GM18870 (cell line): ENCODE measurements around the gene HBB.

ENCODE experiments used
- ATAC-seq: cut with Tn5 transposase; IDR thresholded peaks from one replicate; pipeline ENCODE4 v1.9.1; 2021; ENCODE audit warnings: moderate library complexity; ENCODE audit not compliant: unreplicated experiment

The HBB gene

DNA sequence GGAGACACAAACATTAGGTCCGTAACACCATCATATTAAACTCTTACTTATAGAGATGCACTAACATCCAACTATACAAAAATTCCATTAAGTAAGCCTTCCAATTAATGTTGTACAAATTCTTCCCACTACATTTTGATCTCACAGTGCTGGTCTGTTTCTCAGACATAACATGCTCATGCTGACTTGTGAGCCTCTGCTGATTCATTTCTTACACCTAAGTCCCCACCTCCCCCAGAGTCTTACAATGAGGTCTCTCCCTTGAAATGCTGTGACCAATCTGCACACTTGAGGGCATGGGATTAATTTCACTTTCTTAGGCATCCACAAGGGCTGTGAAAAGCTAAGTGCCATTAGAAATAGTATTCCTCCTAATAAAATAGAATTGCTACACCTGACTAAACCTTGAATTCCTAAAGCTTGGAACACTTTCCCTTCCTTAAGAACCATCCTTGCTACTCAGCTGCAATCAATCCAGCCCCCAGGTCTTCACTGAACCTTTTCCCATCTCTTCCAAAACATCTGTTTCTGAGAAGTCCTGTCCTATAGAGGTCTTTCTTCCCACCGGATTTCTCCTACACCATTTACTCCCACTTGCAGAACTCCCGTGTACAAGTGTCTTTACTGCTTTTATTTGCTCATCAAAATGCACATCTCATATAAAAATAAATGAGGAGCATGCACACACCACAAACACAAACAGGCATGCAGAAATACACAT, 20.8 kb upstream of the HBB start:
- no peak for ATAC-seq

DNA sequence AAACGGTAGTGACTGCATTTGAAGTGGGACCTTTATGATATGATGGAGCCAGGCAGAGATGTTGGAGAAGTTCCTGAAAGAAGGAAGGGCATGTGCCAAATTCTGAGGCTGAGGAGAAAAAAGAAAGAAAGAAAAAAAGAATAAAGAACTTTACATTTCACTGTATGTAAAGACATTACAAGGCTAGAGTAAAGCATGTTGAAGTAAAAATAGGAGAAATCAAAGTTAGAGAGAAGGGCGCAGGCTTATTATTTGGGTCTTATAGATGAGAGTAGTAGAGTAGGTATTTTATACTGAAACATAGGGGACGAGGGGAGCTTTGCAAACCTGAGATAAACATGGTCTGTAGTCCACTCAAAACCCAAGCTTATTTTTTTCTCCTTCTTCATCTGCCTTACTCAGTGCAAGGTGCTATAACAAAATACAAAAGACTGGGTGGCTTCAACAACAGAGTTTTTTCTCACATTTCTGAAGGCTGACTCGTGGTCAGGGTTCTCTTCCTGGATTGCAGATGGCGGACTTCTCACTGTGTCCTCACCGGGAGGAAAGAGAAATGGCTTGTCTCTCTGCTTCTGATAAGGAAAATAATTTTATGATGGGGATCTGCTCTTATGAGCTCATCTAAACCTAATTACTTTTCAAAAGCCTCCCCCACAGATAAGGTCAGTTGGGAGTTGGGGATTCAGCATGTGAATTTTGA, 20.1 kb upstream of the HBB start:
- ATAC-seq: no peak

DNA sequence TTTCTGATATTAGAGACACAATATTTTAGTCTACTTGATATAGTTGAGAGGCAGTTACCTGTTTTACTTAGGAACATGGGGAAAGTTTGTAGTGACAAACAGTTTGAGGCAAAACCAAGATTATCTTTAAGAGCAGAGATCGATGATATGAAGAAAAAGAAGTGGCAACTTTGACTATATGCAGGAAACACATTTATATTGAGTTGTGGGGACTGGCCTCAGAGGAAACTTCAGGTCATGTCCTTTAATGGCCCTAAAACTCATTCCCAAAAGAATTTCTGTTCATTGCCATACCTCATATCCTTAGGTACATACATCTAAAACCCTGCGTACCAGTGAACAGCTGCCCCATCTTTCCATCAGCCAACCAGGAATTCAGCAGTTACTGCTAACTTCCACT, 18.3 kb upstream of the HBB start:
- ATAC-seq: no peak

DNA sequence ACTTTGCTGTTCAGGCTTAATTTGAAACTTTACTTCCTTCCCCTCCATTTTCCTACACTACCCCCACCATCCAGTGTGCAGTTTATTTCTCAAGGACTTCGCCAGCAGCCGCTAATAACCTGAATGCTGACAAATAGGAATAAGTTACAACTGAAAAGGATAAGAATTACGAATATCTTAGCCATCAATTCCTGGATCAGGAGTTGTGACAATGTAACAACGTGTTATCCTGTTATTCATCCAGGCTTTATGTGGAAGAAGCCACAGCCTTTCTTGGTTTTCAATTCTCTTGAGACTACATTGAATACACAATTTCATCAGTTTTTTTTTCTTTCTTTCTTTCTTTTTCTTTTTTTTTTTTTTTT, 16.9 kb upstream of the HBB start:
- no peak for ATAC-seq

DNA sequence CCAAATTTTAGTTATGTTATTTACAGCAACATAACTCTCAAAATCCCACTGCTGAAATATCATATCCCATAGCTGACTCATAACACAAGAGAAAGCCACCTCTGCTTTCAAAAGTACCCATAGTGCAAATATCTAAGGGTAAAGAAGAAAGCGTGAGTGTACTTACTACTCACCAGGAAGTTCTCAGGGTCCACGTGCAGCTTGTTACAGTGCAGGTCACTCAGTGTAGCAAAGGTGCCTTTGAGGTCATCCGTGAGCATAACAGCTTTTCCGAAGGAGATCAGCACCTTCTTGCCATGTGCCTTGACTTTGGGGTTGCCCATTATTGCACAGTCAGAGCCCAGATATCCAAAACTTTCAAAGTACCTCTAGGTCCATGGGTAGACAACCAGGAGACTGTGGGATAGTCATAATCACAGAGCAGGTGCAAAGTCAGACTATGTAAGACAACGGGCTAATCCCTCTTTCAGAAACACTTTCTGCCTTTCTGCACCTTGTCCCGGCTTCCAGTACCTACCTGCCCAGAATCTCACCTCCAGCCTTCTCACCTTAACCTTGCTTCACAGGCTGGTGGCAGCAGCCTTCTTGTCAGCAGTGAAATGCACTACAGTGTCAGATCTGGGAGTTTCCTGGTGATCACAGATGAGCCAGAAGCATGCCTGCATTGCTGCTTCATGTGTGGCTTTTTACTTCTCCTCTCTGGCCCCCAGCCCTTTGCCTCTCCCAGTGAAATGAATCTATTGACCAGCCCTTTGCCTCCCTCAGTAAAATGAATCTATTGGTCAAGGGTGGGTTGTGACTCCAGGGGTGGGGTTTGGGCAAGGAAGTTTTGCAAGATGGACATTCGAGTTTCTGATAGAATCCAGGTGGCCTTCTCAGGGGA, 16.3 kb upstream of the HBB start:
- peak; percentile 64 for ATAC-seq

DNA sequence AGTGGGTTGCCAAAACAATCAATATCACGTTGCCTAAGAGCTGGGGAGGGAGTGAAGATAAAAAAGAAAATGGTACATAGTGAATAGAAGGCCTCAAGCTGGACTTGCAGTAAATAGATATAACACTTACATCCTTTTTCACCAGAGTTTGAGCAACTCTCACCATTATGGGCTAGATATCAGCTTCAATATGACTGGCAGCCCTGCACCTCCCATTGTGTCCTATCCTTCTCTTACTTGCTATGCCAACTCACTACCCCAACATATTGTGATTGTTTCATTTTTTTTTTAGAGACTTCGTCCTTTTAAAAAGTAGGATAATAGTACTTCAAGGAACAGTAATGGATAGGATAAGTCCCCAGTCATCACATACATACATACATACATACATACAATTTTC, 15.3 kb upstream of the HBB start:
- ATAC-seq: no peak

DNA sequence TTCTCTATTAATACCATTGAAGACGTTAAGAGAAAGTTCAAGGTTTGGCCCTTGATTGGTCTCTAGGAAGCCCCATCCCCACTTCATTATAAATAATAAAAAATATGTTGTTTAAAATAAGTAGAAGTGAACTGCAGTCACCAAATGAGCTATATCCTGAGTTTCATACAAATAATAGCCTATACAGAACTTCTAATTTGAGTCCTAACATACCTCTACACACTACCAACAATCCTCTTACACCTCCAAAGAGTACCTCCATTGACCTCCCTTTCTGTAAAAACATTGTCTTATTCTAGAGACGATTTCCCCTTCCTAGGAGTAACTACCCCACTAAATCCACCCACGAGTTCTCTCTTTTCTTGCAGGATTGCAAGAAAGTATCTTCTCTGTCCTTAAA, 14.6 kb upstream of the HBB start:
- no peak for ATAC-seq

DNA sequence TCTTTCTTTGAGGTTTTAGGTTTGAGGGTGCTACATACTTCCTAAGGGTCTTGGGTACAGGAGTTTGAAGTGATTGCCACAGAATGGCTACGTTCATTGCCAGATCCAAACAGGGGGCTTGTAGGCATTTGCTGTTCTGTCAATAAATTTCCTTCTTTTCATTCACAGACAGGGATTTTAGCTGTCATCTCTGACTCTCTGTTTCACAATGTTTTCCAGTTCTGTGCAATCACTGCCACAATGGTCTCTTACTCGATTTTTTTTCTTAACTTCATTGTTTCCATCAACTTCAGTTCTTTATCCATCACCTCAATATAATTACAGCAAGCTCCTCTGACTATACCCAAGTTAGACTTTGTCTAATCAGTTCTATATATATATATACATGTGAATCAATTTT, 13.6 kb upstream of the HBB start:
- ATAC-seq: no peak

DNA sequence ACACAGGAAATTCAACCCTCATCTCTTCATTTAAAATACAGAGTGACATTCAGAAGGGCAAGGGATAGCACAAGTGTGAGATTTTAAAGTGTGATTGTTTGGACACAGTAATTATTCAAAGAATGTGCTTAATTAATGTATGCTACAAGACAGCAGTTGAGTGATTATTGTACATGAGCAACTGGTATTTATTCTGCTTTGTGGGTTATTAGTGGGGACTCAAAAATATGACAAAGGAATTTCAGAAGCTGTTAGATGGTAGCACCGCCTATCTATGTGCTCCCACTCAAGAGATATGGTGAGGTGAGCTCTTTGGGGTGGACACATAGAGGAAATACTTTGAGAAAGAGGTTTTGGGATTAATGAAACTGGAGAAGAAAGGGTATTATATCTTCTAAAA, 13.2 kb upstream of the HBB start:
- ATAC-seq: no peak

DNA sequence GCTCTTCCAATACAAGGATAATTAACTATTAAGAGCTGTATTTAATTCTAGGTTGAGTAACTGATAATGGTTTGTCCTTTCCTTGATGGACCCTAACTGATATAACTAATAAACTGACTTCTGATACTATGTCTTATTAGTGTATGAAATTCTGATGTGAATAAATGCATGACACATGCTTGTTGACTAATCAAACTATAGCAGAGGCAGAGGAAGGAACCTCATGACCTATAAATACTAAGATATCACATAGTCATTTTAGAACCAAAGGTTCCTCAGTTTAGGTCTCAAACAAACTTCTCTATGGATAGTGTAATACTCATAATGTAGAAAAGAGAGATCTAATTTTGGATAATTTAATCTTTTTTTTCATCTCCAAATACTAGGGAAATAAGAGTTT, 12.2 kb upstream of the HBB start:
- ATAC-seq: no peak

DNA sequence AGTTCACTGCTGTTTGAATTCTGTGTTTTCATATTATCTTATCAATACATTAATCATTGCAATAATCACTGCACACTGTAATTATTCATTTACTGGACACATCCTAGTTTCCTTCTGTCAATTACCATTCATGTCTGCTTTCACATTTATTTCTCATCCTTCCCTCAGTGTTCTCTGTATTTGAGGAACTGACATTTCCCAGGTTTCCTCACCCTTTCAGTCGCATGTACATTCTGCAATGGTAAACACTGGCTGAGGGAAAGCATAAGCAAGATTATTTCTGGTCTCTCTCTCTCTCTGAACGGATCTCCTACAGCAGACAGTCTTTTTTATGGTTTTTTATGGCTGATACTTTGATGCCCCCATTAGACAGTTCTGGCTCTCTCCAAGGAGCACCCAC, 11.6 kb upstream of the HBB start:
- no peak for ATAC-seq

DNA sequence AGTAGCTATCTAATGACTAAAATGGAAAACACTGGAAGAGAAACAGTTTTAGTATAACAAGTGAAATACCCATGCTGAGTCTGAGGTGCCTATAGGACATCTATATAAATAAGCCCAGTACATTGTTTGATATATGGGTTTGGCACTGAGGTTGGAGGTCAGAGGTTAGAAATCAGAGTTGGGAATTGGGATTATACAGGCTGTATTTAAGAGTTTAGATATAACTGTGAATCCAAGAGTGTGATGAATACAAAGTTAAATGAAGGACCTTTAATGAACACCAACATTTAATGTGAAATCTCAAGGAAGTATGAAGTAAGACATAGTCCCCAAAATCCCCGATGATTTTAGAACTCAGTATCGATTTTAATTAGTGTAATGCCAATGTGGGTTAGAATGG, 10.5 kb upstream of the HBB start:
- ATAC-seq: no peak

DNA sequence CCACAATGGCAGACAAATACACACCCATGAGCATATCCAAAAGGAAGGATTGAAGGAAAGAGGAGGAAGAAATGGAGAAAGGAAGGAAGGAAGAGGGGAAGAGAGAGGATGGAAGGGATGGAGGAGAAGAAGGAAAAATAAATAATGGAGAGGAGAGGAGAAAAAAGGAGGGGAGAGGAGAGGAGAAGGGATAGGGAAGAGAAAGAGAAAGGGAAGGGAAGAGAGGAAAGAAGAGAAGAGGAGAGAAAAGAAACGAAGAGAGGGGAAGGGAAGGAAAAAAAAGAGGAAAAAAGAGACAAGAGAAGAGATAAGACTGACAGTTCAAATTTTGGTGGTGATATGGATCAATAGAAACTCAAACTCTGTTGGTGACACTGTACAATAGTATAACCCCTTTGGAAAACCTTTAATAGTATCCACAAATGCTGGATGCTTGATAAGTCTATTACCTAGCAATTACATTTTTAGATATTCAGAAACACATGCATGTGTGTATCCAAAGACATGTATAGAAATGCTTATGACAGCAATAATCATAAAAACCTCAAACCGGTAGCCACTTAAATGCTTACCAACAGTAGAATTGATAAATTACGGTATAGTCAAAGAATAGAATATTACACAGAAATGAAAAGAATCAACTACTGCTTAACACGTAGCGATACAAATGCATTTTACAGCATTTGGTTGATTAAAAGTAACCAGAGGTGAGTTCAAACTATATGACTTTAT, 8.7 kb upstream of the HBB start:
- no peak for ATAC-seq

DNA sequence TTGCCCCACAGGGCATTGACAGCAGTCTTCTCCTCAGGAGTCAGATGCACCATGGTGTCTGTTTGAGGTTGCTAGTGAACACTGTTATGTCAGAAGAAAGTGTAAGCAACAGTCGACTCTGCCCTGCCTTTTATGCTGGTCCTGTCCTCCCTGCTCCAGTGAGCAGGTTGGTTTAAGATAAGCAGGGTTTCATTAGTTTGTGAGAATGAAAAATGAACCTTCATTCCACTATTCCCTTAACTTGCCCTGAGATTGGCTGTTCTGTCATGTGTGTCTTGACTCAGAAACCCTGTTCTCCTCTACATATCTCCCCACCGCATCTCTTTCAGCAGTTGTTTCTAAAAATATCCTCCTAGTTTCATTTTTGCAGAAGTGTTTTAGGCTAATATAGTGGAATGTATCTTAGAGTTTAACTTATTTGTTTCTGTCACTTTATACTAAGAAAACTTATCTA, 7.5 kb upstream of the HBB start, which contains the start of gene HBD:
Gene HBD, minus strand, starts transcription at position 103 of the 454 bp plus-strand sequence. Its CDS starts 50 bp downstream, at position 53.
- peak; percentile 87 for ATAC-seq

DNA sequence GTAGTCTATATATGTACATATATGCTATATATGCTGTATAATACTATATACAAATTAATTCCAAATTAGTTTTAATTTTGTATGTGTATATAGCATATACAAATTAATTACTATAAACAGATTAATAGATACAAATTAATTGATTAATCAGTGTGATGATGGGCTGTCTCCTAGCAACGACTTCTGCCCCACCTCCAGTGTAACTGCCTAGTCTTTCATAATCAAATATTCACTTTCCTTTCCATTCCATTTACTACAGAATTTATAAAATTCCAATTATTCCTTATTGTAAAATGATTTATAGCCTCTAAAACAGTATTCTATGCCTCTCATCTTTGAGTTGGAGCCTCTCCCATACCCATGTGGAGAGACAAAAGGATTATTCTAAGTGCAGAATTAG, 6.4 kb upstream of the HBB start:
- no peak for ATAC-seq

DNA sequence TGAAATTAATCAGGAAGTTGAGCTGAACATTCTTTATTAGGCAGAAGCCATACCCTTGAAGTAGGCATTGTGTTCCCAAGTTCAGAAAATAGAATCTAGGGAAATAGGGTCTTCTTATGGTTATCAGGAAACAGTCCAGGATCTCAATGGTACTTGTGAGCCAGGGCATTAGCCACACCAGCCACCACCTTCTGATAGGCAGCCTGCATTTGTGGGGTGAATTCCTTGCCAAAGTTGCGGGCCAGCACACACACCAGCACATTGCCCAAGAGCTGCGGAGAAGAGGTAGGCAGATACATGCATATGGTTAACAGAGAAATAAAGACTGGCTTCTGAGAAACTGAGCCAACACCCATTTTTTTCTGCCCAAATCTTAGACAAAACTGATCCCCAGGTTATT, 6.0 kb upstream of the HBB start:
- ATAC-seq: no peak

DNA sequence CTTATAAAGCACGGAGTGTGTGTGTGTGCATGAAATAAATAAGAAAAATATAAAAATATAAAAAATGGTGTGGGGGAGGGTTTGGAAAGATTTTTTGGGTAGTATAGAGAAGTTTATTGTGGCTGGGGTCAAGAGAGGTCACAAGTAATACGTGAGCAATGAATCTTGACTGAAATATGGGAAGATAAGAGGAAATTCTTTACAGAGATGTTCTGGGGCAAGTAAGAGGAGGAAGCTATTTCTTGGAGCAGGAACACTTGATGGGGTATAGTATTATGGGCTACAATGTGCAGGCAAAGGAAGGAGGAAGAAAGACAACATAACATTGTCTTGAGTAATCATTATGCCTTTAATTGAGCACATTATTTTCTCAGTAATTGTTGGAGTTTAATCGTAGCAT, 5.3 kb upstream of the HBB start:
- no peak for ATAC-seq

DNA sequence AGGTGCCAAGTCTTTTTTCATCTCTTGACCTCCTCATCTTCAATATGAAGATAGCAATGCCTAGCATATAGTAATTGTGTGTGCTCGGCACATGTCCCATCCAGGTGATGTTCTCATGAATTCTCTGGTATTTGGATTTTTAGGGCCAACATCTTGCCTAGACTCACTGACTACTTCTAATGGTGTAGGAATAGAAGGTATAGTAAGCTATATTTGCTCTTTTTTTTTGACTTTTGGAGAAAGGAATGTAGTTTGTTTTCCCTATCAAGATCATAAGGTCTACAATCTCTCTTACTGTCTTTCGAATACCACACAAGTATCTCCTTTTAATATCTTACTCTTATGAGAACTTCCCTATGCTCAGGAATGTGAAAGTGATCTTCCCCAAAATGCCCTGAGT, 4.2 kb upstream of the HBB start:
- ATAC-seq: no peak

DNA sequence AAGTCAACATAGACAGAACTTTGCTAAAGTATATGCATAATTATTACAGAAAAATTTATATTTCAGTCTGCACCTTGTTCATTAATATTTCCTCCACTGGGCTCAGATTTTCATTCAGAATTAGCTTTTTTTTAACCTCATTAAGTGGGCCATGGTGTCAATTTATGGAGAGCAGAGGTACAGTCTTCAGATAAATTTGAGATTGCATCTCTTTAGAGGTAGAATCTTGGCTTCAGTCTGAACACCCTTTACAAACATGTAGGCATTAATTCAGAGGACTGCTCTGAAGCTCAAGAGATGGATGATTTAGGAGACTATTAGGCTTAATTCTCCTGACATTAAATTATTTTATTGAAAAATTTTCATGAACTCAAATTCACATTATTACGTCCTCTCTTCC, 3.4 kb upstream of the HBB start:
- ATAC-seq: no peak

DNA sequence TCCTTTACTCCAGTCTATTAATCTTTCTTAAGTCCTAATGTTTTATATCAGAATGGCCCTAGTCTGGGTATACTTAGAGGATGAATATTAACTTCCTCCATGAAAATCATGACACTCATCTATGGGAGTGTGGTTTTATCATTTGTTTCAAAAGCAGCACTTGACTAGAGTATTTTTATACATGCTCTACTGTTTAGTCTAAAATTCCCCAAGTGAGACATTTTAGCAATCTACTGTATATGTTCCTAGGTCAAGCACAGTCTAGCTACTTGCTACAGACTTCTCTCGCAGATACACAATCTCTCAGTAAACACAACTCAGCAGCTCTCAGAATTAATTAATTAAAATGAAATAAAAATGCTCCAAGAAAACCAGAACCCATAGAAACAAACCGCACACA, 2.9 kb upstream of the HBB start:
- no peak for ATAC-seq

DNA sequence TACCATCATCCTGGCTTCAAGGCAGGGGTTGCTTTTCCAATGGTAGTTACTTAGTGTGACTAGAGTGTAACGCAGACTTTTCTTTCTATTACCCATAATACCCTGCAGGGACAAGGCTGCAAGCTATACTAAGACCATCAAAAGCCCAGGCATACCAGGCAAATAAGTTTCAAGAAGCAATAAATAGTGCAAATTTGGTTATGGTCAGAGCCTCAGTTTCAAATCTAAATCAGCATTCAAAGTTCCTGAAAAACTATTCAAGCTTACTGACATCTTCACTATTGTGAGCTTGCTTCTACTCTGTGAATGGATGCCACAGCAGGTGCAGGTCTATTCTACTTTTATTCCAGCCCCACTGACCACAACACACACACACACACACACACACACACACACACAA, 2.5 kb upstream of the HBB start:
- ATAC-seq: no peak
